ENCODE data around the gene ARID4B. TPM values are rescaled to one million over a fixed set of nuclear protein-coding genes. Genes with fewer than 3 reads are reported as not detected.
A peak's percentile ranks its signal among the peaks of the same experiment; 100 is the strongest.

The ARID4B gene
- total RNA-seq, 1 donor, result 36.7 TPM

GRCh38 chr1:235133086-235133485 lies 194.9 kb downstream of the ARID4B start:
- no peak for DNase-seq (ENCODE audit: low read depth)
- TF ChIP-seq CTCF (IDR thresholded peaks at IDR 0.05; ENCODE audit: insufficient read depth, low read length), result no peak

GRCh38 chr1:235131961-235132360 lies 196.0 kb downstream of the ARID4B start:
- no peak for DNase-seq (ENCODE audit: low read depth)
- no peak for TF ChIP-seq CTCF (IDR thresholded peaks at IDR 0.05; ENCODE audit: insufficient read depth, low read length)

More at GRCh38 chr1:235133086-235133485, 194.9 kb downstream of the ARID4B start:
- H3K4me3 ChIP-seq (ENCODE audit: low read depth, low read length), result no peak overlapping the region

GRCh38 chr1:235130766-235131270 lies 197.2 kb downstream of the ARID4B start:
- H3K4me3 ChIP-seq (ENCODE audit: low read depth, low read length), result no peak overlapping the region
- TF ChIP-seq CTCF (IDR thresholded peaks at IDR 0.05; ENCODE audit: insufficient read depth, low read length), result no peak
- DNase-seq (ENCODE audit: low read depth), result no peak

More at GRCh38 chr1:235131961-235132360, 196.0 kb downstream of the ARID4B start:
- no peak overlapping the region for H3K4me3 ChIP-seq (ENCODE audit: low read depth, low read length)

DNA sequence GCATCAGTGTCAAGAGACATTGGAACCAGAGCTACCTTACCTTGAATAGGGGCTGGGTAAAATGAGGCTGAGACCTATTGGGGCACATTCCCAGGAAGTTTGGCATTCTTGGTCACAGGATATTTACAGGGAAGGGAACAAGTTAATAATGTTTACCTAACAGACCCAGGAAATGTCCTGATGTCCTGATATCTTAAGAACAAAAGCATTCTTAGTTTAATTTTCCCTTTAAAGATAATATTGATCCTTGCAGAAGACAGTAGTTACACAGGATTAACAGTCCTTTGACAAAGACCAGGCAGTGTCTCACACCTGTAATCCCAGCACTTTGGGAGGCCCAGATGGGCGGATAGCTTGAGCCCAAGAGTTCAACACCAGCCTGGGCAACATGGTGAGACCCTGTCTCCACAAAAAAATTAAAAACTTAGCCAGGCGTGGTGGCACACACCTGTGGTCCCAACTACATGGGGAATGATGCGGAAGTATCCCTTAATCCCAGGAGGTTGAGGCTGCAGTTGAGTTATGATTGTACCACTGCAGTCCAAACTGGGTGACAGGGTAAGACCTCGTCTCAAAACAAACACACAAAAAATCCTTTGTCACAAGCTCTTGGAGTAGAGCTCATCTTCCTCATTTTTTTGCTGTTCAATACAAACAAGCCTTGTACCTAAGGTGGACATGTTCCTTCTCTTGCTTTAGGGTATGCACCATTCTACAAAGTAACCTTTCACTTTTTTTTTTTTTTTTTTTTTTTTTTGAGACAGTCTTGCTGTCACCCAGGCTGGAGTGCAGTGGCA lies 198.0 kb downstream of the ARID4B start:
- TF ChIP-seq CTCF (IDR thresholded peaks at IDR 0.05; ENCODE audit: insufficient read depth, low read length), result no peak
- DNase-seq (ENCODE audit: low read depth), result no peak
- no peak overlapping the region for H3K4me3 ChIP-seq (ENCODE audit: low read depth, low read length)

DNA sequence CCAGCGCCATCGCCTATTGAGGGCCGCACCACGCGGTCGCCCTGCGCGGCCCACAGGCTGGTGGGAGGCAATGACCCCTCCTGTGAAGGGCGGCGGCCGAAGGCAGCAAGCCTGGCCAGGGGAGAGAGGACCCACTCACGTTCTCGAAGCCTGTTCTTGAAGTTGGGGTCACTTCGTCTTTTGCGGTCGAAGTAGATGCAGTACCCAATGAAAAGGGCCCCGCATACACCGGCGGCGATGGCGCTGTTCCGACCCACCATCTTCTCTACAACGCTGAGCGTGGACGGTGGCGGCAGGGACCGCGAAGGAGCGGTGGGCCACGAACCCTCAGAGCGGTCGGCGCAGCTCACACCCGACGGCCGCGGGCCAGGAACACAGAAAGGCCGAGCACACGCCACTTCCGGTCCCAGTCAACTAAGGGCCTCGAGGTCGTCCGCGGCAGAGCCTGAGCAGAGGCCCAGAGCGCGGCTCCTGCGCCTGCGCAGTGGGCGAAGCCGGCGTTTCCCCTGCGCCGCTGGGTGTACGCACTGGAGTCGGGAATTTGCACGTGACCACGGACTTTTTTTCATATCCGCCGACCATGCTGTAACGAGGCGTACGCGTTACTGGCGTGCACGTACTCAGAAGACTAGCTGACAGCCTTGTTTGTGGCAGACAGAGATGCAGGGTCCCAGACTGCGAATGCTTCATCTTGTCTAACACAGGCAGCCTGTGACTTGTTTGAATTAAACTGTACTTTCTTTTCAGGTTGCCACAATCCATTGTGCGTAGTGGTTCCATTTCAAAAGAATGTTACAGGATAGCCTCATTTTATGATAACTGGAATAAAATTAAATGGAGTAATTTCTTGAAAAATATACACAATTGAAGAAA lies 199.3 kb downstream of the ARID4B start, which contains the start of gene TOMM20:
Gene TOMM20, minus strand, starts transcription at position 382 of the 873 bp plus-strand sequence. Its CDS starts 122 bp downstream, at position 260.
- H3K4me3 ChIP-seq (ENCODE audit: low read depth, low read length), result peak within 1 kb of the TSS; percentile 97
- TF ChIP-seq CTCF (IDR thresholded peaks at IDR 0.05; ENCODE audit: insufficient read depth, low read length), result no peak
- DNase-seq (ENCODE audit: low read depth), result peak; percentile 98

DNA sequence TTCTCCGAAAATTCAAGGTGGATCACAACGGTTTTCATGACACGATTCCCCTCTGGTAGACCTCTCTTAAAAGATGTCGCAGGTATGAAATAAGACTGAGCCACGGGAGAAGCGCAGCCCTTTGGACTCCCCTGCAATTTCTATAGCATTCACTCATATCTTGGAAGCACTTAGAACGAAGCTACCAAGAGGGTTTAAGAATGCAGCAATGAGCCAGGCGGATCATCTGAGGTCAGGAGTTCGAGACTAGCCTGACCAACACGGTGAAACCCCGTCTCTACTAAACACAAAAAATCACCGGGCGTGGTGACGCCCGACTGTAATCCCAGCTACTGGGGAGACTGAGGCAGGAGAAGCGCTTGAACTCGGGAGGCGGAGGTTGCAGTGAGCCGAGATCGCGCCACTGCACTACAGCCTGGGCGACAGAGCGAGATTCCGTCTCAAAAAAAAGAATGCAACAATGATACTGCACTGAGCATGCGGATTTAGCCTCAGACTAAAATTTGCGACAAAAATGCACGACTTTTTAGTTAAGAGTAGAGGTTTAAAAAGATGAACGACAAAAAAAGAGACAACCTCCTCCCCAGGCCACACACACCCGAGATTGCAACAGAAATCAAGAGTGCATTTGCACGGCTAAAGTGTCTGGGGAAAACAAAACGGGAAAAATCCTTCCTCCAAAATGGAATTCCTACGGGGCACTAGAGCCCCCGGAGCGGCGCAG lies 200.1 kb downstream of the ARID4B start:
- TF ChIP-seq CTCF (IDR thresholded peaks at IDR 0.05; ENCODE audit: insufficient read depth, low read length), result no peak
- DNase-seq (ENCODE audit: low read depth), result peak; percentile 34
- H3K4me3 ChIP-seq (ENCODE audit: low read depth, low read length), result peak overlapping the region; percentile 97
